Neural cell (in vitro differentiated cells): ENCODE results near the gene CCNE1. TPM values are rescaled to one million over a fixed set of nuclear protein-coding genes. Genes with fewer than 3 reads are reported as not detected.

ENCODE experiments used
- H2AFZ ChIP-seq: fragments of 200-600, 300-800 bp; sonication (generic), shearing (Covaris generic); 2 replicates; pipeline ENCODE4 v1.6.0; 2014; ENCODE audit warnings: low read depth, mild to moderate bottlenecking, antibody characterized with exemption, low read length, moderate library complexity
- H3F3A ChIP-seq: fragments of 200-600 bp; shearing (Covaris generic); 2 replicates; pipeline ENCODE4 v1.6.1; 2016; ENCODE audit warnings: mild to moderate bottlenecking, moderate library complexity, mixed read lengths, antibody characterized with exemption, low read length; ENCODE audit not compliant: insufficient read depth, poor library complexity, severe bottlenecking
- H3K27ac ChIP-seq: fragments of 200-600, 300-800 bp; sonication (generic), shearing (Covaris generic); 2 replicates; pipeline ENCODE4 v1.5.1; 2014; ENCODE audit warnings: mild to moderate bottlenecking, low read length, moderate library complexity
- H3K27me3 ChIP-seq: fragments of 300-800, 200-600 bp; sonication (generic), shearing (Covaris generic); 2 replicates; pipeline ENCODE4 v1.6.0; 2014; ENCODE audit warnings: mild to moderate bottlenecking, low read depth, low read length, moderate library complexity; ENCODE audit not compliant: insufficient read depth
- H3K36me3 ChIP-seq: fragments of 300-800, 200-600 bp; sonication (generic), shearing (Covaris generic); 2 replicates; pipeline ENCODE4 v1.5.1; 2014; ENCODE audit warnings: mild to moderate bottlenecking, antibody characterized with exemption, low read length, moderate library complexity; ENCODE audit not compliant: insufficient read depth
- H3K4me2 ChIP-seq: fragments of 300-800, 200-600 bp; sonication (generic), shearing (Covaris generic); 2 replicates; pipeline ENCODE4 v1.6.0; 2014; ENCODE audit warnings: mild to moderate bottlenecking, low read length
- H3K4me3 ChIP-seq: fragments of 300-800, 200-600 bp; sonication (generic), shearing (Covaris generic); 2 replicates; pipeline ENCODE4 v1.5.1; 2014; ENCODE audit warnings: mild to moderate bottlenecking, low read length, moderate library complexity
- H3K79me2 ChIP-seq: fragments of 200-600 bp; shearing (Covaris generic); replicated peaks from 2 replicates; pipeline ENCODE4 v1.6.0; 2014; ENCODE audit warnings: mild to moderate bottlenecking, low read length, moderate library complexity; ENCODE audit not compliant: insufficient read depth
- H3K9ac ChIP-seq: fragments of 300-800, 200-600 bp; sonication (generic), shearing (Covaris generic); 2 replicates; pipeline ENCODE4 v1.6.1; 2016; ENCODE audit warnings: mild to moderate bottlenecking, low read length, mixed read lengths
- H3K9me2 ChIP-seq: fragments of 200-600 bp; shearing (Covaris generic); 2 replicates; pipeline ENCODE4 v1.6.1; 2016; ENCODE audit warnings: mild to moderate bottlenecking, low read length, mixed read lengths; ENCODE audit not compliant: insufficient read depth
- H3K9me3 ChIP-seq: fragments of 200-600, 300-800 bp; sonication (generic), shearing (Covaris generic); 2 replicates; pipeline ENCODE4 v1.6.1; 2016; ENCODE audit warnings: mild to moderate bottlenecking, mixed run types, low read length, moderate library complexity, mixed read lengths
- H4K20me1 ChIP-seq: fragments of 200-600 bp; shearing (Covaris generic); 2 replicates; pipeline ENCODE4 v1.6.1; 2016; ENCODE audit warnings: mild to moderate bottlenecking, mixed run types; ENCODE audit not compliant: insufficient read depth
- EP300 ChIP-seq: fragments of 450-650 bp; conservative IDR thresholded peaks from 2 replicates; pipeline ENCODE4 v1.6.1; 2014; ENCODE audit warnings: antibody characterized with exemption, mild to moderate bottlenecking, moderate library complexity; ENCODE audit not compliant: poor library complexity, severe bottlenecking
- EZH2 ChIP-seq: fragments of 200-600, 300-800 bp; shearing (Covaris generic), sonication (generic); IDR thresholded peaks from 2 replicates; pipeline ENCODE4 v1.6.1; 2014; ENCODE audit warnings: antibody characterized with exemption, low read length, borderline replicate concordance, mild to moderate bottlenecking; ENCODE audit not compliant: insufficient read depth, poor library complexity, severe bottlenecking
- MXI1 ChIP-seq: fragments of 450-650 bp; conservative IDR thresholded peaks from 2 replicates; pipeline ENCODE4 v1.6.1; 2014; ENCODE audit warnings: antibody characterized with exemption, mild to moderate bottlenecking; ENCODE audit not compliant: poor library complexity, severe bottlenecking
- POLR2AphosphoS5 ChIP-seq: IDR thresholded peaks from 2 replicates; pipeline ENCODE4 v1.6.1; 2012
- RAD21 ChIP-seq: fragments of 450-650 bp; conservative IDR thresholded peaks from 2 replicates; pipeline ENCODE4 v1.6.1; 2014; ENCODE audit warnings: antibody characterized with exemption, mild to moderate bottlenecking, moderate library complexity
- SMC3 ChIP-seq: fragments of 450-650 bp; conservative IDR thresholded peaks from 2 replicates; pipeline ENCODE4 v1.6.1; 2014; ENCODE audit warnings: antibody characterized with exemption, mild to moderate bottlenecking, moderate library complexity; ENCODE audit not compliant: poor library complexity
- TAF1 ChIP-seq: IDR thresholded peaks from 2 replicates; pipeline ENCODE4 v1.6.1; 2012; ENCODE audit warnings: low read depth
- polyA plus RNA-seq: library from polyadenylated mRNA; depleted of rRNA; stranded (reverse); fragments of >200 nt; gene quantifications from 2 replicates; pipeline ENCODE4 v1.2.3, GENCODE V29; 2014
- TF ChIP-seq, protein P1 (sequence below): IDR thresholded peaks from 2 replicates; pipeline ENCODE4 v1.6.1; 2012; ENCODE audit warnings: borderline replicate concordance
- TF ChIP-seq, protein P2 (sequence below): fragments of 450-650 bp; IDR thresholded peaks from 2 replicates; pipeline ENCODE4 v1.5.1; 2014; ENCODE audit warnings: antibody characterized with exemption, mild to moderate bottlenecking, moderate library complexity; ENCODE audit not compliant: poor library complexity, severe bottlenecking

CCNE1 gene
- polyA plus RNA-seq, 1 donor from 2014 or later: 4.1 TPM

DNA sequence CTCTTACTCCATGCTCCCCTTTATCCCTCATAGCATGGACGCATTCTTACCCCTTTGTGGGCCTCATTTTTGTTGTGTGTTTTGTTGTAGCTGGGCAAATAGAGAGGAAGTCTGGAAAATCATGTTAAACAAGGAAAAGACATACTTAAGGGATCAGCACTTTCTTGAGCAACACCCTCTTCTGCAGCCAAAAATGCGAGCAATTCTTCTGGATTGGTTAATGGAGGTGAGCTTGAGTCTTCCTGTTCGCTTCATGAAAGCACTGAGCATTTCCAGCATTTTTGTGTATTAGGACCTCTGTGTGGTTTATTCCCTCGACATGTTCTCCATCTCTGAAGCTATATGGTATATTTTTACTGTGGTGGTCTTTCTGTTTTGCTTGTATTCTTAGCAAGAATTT is 5.5 kb downstream of the CCNE1 start:
- no peaks in the 10 kb centered on the region for H3K9me2 ChIP-seq
- H3K27ac ChIP-seq: no peak overlapping the region
- H4K20me1 ChIP-seq: no peaks in the 10 kb centered on the region
- H3F3A ChIP-seq: no peaks in the 10 kb centered on the region
- H3K4me2 ChIP-seq: no peak overlapping the region
- H3K4me3 ChIP-seq: no peak overlapping the region
- peaks cover 6% of the 10 kb centered on the region for H3K27me3 ChIP-seq
- H3K79me2 ChIP-seq: no peaks in the 10 kb centered on the region
- H3K9me3 ChIP-seq: no peaks in the 10 kb centered on the region
- H3K36me3 ChIP-seq: no peaks in the 10 kb centered on the region
- no peak overlapping the region for H2AFZ ChIP-seq
- TF ChIP-seq EZH2: no peak
- TF ChIP-seq, protein P1, sequence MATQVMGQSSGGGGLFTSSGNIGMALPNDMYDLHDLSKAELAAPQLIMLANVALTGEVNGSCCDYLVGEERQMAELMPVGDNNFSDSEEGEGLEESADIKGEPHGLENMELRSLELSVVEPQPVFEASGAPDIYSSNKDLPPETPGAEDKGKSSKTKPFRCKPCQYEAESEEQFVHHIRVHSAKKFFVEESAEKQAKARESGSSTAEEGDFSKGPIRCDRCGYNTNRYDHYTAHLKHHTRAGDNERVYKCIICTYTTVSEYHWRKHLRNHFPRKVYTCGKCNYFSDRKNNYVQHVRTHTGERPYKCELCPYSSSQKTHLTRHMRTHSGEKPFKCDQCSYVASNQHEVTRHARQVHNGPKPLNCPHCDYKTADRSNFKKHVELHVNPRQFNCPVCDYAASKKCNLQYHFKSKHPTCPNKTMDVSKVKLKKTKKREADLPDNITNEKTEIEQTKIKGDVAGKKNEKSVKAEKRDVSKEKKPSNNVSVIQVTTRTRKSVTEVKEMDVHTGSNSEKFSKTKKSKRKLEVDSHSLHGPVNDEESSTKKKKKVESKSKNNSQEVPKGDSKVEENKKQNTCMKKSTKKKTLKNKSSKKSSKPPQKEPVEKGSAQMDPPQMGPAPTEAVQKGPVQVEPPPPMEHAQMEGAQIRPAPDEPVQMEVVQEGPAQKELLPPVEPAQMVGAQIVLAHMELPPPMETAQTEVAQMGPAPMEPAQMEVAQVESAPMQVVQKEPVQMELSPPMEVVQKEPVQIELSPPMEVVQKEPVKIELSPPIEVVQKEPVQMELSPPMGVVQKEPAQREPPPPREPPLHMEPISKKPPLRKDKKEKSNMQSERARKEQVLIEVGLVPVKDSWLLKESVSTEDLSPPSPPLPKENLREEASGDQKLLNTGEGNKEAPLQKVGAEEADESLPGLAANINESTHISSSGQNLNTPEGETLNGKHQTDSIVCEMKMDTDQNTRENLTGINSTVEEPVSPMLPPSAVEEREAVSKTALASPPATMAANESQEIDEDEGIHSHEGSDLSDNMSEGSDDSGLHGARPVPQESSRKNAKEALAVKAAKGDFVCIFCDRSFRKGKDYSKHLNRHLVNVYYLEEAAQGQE: no peak
- TF ChIP-seq, protein P2, sequence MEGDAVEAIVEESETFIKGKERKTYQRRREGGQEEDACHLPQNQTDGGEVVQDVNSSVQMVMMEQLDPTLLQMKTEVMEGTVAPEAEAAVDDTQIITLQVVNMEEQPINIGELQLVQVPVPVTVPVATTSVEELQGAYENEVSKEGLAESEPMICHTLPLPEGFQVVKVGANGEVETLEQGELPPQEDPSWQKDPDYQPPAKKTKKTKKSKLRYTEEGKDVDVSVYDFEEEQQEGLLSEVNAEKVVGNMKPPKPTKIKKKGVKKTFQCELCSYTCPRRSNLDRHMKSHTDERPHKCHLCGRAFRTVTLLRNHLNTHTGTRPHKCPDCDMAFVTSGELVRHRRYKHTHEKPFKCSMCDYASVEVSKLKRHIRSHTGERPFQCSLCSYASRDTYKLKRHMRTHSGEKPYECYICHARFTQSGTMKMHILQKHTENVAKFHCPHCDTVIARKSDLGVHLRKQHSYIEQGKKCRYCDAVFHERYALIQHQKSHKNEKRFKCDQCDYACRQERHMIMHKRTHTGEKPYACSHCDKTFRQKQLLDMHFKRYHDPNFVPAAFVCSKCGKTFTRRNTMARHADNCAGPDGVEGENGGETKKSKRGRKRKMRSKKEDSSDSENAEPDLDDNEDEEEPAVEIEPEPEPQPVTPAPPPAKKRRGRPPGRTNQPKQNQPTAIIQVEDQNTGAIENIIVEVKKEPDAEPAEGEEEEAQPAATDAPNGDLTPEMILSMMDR: no peak
- TF ChIP-seq TAF1: no peak
- no peak for TF ChIP-seq RAD21
- no peak for TF ChIP-seq MXI1
- TF ChIP-seq EP300: no peak
- TF ChIP-seq SMC3: no peak
- TF ChIP-seq POLR2AphosphoS5: no peak
- H3K9ac ChIP-seq: no peak overlapping the region

DNA sequence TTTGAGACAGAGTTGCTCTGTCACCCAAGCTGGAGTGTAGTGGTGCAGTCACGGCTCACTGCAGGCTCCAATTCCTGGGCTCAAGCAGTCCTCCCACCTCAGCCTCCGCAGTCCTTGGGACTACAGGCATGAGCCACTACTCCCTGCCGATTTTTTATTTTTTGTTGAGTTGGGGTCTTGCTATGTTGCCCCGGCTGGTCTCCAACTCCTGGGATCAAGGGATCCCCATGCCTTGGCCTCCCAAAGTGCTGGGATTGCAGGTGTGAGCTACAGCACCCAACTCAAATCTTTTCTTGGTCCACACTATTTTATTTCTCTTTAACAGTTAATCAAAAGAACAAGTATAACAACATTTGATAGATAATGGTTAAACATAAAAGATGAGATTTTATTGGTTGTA is 7.5 kb downstream of the CCNE1 start:
- no peak overlapping the region for H3K4me3 ChIP-seq
- H3K9ac ChIP-seq: no peak overlapping the region
- no peaks in the 10 kb centered on the region for H3K79me2 ChIP-seq
- no peaks in the 10 kb centered on the region for H3K27me3 ChIP-seq
- no peak overlapping the region for H3K27ac ChIP-seq
- H3K9me3 ChIP-seq: no peaks in the 10 kb centered on the region
- H2AFZ ChIP-seq: no peak overlapping the region
- no peaks in the 10 kb centered on the region for H3F3A ChIP-seq
- H3K9me2 ChIP-seq: no peaks in the 10 kb centered on the region
- no peak for TF ChIP-seq EZH2
- TF ChIP-seq, protein P2: no peak
- no peak for TF ChIP-seq POLR2AphosphoS5
- TF ChIP-seq SMC3: no peak
- TF ChIP-seq, protein P1: no peak
- TF ChIP-seq TAF1: no peak
- no peak for TF ChIP-seq RAD21
- TF ChIP-seq EP300: no peak
- TF ChIP-seq MXI1: no peak
- no peaks in the 10 kb centered on the region for H4K20me1 ChIP-seq
- no peak overlapping the region for H3K4me2 ChIP-seq
- no peaks in the 10 kb centered on the region for H3K36me3 ChIP-seq
